OCI-LY7 (cell line): ENCODE results near the gene STOM.

Source experiments
- EZH2phosphoT487 ChIP-seq: fragments of 200-600 bp; sonication (generic); IDR thresholded peaks from 2 replicates; pipeline ENCODE4 v1.6.1; 2018; ENCODE audit warnings: low read depth, borderline replicate concordance, mild to moderate bottlenecking, mixed run types, antibody characterized with exemption, low read length, moderate library complexity, mixed read lengths
- TF ChIP-seq, protein P1 (sequence below): fragments of 200-600 bp; sonication (generic); conservative IDR thresholded peaks from 2 replicates; pipeline ENCODE4 v1.5.1; 2014; ENCODE audit warnings: mild to moderate bottlenecking, antibody characterized with exemption, low read length, moderate library complexity, mixed read lengths

DNA sequence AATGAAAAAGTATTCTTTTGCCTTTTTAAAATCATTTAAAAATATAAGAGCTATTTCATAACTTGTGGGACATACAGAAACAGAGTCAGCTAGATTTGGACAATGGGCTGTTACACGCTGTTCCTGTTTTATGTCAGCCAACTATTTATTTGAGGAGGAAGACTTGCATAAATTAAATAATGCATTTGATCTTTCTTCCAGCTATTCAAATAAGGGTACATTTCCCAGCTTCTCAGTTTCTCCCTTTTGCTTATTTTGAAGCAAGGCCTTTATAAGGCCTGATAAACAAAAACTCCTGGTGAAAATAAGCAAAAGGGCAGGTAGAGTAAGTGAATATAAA lies 6.5 kb downstream of the STOM start:
- TF ChIP-seq, protein P1, sequence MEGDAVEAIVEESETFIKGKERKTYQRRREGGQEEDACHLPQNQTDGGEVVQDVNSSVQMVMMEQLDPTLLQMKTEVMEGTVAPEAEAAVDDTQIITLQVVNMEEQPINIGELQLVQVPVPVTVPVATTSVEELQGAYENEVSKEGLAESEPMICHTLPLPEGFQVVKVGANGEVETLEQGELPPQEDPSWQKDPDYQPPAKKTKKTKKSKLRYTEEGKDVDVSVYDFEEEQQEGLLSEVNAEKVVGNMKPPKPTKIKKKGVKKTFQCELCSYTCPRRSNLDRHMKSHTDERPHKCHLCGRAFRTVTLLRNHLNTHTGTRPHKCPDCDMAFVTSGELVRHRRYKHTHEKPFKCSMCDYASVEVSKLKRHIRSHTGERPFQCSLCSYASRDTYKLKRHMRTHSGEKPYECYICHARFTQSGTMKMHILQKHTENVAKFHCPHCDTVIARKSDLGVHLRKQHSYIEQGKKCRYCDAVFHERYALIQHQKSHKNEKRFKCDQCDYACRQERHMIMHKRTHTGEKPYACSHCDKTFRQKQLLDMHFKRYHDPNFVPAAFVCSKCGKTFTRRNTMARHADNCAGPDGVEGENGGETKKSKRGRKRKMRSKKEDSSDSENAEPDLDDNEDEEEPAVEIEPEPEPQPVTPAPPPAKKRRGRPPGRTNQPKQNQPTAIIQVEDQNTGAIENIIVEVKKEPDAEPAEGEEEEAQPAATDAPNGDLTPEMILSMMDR = no peak
- TF ChIP-seq EZH2phosphoT487 = no peak
